Body of pancreas (tissue), 4 donors: ENCODE data around the gene TMEM121.

ENCODE experiments used
- POLR2A ChIP-seq, 3 donors: fragments of 450-650 bp; IDR thresholded peaks; one replicate each; pipeline ENCODE4 v1.6.1; 2016; ENCODE audit warnings: antibody characterized with exemption in 3 of 3, mild to moderate bottlenecking in 2 of 3
- TF ChIP-seq, protein P1 (sequence below), 7 experiments: fragments of 450-650 bp in 4 of 7; fragments of 200-600 bp in 3 of 7; sonication (generic) in 3 of 7; IDR thresholded peaks; one replicate each; pipeline ENCODE4 v1.5.1; 2016 to 2019; ENCODE audit warnings: antibody characterized with exemption in 7 of 7

DNA sequence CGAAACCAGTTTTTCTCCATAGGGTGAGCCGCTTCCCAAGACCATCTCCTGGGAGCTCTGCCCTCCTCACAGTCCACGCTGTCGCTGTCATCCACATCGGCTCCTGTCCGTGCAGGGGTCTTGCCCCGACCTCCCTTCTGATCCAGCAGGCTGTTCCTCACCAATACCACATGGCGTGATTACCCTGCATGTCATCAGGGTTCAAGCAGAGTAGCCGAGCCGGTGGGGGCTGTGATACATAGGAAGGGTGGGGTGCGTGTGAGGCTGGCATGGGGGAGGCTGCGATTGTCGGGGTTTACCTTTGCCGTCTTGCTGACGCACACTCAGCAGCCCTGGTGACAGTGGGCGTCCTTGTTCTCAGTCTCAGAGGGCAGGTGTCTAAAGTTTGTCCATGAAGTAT lies 18.3 kb upstream of the TMEM121 start:
- TF ChIP-seq, protein P1, sequence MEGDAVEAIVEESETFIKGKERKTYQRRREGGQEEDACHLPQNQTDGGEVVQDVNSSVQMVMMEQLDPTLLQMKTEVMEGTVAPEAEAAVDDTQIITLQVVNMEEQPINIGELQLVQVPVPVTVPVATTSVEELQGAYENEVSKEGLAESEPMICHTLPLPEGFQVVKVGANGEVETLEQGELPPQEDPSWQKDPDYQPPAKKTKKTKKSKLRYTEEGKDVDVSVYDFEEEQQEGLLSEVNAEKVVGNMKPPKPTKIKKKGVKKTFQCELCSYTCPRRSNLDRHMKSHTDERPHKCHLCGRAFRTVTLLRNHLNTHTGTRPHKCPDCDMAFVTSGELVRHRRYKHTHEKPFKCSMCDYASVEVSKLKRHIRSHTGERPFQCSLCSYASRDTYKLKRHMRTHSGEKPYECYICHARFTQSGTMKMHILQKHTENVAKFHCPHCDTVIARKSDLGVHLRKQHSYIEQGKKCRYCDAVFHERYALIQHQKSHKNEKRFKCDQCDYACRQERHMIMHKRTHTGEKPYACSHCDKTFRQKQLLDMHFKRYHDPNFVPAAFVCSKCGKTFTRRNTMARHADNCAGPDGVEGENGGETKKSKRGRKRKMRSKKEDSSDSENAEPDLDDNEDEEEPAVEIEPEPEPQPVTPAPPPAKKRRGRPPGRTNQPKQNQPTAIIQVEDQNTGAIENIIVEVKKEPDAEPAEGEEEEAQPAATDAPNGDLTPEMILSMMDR (IDR thresholded peaks at IDR 0.05): no peak
- TF ChIP-seq POLR2A (IDR thresholded peaks at IDR 0.05): no peak
